Measurements from ENCODE around the gene MCM10.

DNA sequence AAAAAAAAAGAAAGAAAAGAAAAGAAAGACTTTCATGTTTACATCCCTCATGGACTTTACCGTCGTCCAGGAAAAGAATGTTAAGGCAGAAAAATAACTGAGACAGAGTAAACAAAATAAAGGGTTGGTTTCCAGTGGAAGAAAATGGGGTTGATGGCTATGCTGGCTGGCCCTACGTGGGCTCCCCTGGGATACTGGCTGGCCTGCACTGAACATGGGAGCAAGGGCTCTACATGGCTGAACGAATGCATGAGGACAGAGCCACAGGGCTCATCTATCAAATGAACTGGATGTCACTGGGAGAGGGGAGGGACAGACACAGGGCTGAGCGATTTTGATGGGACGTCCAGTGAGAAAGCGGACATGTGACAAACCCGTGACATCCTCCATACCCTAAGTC lies 75.3 kb downstream of the MCM10 start:
- TF ChIP-seq, protein P1, sequence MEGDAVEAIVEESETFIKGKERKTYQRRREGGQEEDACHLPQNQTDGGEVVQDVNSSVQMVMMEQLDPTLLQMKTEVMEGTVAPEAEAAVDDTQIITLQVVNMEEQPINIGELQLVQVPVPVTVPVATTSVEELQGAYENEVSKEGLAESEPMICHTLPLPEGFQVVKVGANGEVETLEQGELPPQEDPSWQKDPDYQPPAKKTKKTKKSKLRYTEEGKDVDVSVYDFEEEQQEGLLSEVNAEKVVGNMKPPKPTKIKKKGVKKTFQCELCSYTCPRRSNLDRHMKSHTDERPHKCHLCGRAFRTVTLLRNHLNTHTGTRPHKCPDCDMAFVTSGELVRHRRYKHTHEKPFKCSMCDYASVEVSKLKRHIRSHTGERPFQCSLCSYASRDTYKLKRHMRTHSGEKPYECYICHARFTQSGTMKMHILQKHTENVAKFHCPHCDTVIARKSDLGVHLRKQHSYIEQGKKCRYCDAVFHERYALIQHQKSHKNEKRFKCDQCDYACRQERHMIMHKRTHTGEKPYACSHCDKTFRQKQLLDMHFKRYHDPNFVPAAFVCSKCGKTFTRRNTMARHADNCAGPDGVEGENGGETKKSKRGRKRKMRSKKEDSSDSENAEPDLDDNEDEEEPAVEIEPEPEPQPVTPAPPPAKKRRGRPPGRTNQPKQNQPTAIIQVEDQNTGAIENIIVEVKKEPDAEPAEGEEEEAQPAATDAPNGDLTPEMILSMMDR (IDR thresholded peaks at IDR 0.05; ENCODE audit: low read depth, low read length, poor library complexity, severe bottlenecking): no peak
- no peak for TF ChIP-seq EZH2phosphoT487 (IDR thresholded peaks at IDR 0.05; ENCODE audit: borderline replicate concordance, low read length)
